Measurements from ENCODE around the gene HLX. TPM values are rescaled to one million over a fixed set of nuclear protein-coding genes. Genes with fewer than 3 reads are reported as not detected.

Gene HLX
- total RNA-seq, 1 experiment from 2014 or later: 5.6 TPM

DNA sequence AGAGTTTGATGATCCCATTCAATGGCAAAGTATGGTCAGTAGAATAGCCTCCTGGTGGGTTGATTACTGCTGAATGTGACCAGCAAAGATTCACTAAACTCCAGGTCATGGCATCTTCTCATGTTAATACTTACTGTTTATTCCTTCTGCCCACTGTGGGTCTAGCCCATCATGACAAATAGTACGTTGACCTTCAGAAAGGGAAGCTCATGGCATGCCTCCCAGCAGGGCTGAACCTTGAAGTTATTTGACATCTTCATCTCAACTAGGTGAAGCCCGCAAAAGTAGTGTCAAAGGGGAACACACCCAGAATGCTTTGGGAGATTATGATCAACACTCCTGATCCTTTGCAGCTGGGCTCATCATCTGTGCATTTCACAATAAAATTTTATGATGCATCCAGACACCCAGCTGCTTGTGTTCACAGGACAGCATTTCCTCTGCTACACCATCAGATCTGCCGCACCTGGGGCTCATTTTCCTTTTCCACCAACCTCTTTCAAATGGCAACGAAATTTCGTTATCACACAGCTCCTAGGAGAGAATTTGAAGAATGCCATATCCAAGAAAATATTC is 49.6 kb downstream of the HLX start:
- H3K36me3 ChIP-seq: no peaks in the 10 kb centered on the region
- H3K9me3 ChIP-seq: no peaks in the 10 kb centered on the region
- DNase-seq: no peak
- no peak overlapping the region for H3K4me3 ChIP-seq
- no peaks in the 10 kb centered on the region for H3K27me3 ChIP-seq

DNA sequence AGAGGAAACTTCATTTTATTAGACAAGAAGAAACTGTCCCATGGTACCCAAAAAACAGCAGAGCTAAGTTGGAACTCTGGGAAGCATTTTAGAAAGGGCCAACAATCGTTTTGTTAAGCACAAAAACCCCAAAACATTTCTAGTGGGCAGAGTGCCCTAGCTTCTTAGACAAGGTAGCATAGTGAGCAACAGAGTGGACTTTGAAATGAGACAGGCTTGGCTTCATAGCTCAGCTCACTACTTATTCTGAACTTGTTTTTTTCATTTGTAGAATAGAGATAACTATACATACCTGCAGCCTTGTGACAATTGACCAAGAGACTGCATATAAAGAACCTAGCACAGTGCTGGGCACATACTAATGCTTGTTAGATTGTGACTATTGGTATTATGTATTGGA is 50.1 kb downstream of the HLX start:
- Histone ChIP-seq H3K27me3 (no peaks in the 10 kb centered on the region), H3K4me3 (no peak overlapping the region), H3K9me3 (no peaks in the 10 kb centered on the region), H3K36me3 (no peaks in the 10 kb centered on the region)
- DNase-seq: no peak

Other genes starting within 250 kb of the HLX start
- gene C1orf115, start 189.1 kb upstream of the HLX start, total RNA-seq (2014; rRNA removed; shearing (Covaris generic); ENCODE audit: low replicate concordance): 0.03 TPM in 1 of 2 replicates, not detected in the other
- gene MTARC2, start 131.1 kb upstream of the HLX start, total RNA-seq (2014; rRNA removed; shearing (Covaris generic); ENCODE audit: low replicate concordance): 1.3 and 8.4 TPM in 2 replicates
- gene MTARC1, start 92.5 kb upstream of the HLX start, total RNA-seq (2014; rRNA removed; shearing (Covaris generic); ENCODE audit: low replicate concordance): 0.26 TPM in 1 of 2 replicates, not detected in the other